ENCODE results near the gene CDH16.
A peak's percentile ranks its signal among the peaks of the same experiment; 100 is the strongest.
"Not testable (repeated sequence)": the region's sequence is repeated elsewhere in the genome, so short reads cannot be mapped to it uniquely, and the experiment has no call there.

Gene CDH16

GRCh38 chr16:66891360-66891759 lies 27.3 kb downstream of the CDH16 start:
- no peak for DNase-seq

GRCh38 chr16:66890799-66891198 lies 27.9 kb downstream of the CDH16 start:
- no peak for DNase-seq

DNA sequence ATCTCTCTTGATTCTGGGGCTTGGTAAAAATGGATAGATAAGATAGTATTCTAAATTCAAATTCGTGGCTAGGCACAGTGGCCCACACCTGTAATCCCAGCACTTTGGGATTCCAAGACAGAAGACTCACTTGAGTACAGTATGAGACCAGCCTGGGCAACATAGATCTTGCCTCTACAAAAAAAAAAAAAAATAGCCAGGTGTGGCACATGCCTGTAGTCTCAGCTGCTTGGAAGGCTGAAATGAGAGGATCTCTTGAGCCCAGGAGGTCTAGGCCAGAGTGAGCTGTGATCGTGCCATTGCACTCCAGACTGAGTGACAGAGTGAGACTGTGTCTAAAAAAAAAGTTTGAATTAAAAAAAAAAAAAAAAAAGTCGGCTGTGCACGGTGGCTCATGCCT lies 29.1 kb downstream of the CDH16 start:
- DNase-seq = no peak

- no peak for DNase-seq
Observed at GRCh38 chr16:66888647-66889615, 29.8 kb downstream of the CDH16 start.

DNA sequence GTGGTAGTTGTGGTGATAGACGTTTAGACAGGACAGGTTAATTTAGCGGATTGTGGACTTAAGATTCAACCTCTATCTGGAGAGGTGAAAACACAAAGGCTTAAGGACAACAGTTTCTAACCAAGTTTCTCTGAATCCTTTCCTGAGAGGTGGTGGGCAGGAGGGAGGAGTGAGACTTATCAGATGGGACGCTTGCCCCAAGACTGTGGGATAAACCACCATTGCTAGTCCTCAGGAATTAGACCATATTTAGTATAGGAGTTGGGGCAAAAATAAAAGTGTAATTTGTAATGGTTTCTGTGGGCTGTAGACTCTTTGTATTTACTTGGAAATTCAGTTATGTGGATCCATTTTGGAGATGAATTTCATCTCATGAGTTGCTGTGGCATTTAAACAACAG lies 31.8 kb downstream of the CDH16 start:
- DNase-seq = no peak

- no peak for DNase-seq
Observed at GRCh38 chr16:66886321-66886720, 32.4 kb downstream of the CDH16 start.

DNA sequence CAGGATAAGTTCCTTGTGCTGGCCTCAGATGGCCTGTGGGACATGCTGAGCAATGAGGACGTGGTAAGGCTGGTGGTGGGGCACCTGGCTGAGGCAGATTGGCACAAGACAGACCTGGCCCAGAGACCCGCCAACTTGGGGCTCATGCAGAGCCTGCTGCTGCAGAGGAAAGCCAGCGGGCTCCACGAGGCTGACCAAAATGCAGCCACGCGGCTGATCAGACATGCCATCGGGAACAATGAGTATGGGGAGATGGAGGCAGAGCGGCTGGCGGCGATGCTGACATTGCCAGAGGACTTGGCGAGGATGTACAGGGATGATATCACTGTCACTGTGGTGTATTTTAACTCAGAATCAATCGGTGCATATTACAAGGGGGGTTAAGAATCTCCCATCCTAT lies 33.2 kb downstream of the CDH16 start:
- no peak for DNase-seq

- DNase-seq = no peak
Observed at GRCh38 chr16:66882702-66883101, 36.0 kb downstream of the CDH16 start.

- no peak for DNase-seq
Observed at GRCh38 chr16:66881964-66882508, 36.6 kb downstream of the CDH16 start.

- DNase-seq = no peak
Observed at GRCh38 chr16:66881560-66881959, 37.1 kb downstream of the CDH16 start.

- DNase-seq = no peak
Observed at GRCh38 chr16:66881014-66881417, 37.7 kb downstream of the CDH16 start.

DNA sequence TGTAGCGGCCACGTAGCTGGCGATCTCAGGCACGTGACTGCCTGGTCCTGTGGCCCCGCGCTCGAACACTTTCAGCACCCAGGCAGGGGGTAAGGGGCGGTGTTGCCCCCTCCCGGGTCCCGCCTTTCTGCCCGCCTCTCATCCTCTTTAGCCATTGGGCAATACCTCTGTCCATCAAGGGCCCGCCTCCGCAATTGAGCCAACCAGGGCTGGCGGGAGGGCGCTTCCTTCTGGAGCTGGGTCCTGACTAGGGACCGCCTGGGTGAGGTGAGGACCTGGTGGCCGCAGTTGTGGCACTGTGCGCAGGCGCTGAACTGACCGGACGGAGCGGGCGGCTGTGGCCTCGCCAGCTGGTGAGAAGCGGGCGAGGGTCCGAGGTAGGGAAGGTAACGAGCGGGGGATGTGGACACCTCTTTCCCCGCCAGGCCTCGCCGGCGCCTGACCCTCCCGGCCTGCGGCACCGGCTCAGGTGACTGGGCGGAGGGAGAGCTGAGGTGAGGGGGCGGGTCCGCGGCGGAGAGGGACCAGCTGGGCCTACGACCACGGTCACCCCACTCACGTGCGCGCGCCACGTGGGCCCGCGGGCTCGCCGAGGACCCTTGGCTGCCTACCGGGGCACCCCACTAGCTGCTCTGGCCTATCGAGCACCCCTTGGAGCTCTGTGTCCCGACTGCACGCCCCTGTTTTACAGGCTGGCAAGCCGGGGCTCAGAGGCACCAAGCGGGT lies 38.2 kb downstream of the CDH16 start, which contains the start of gene PDP2:
PDP2 (plus strand) TSS at position 228 of the 726 bp plus-strand sequence. CDS start 3,770 bp downstream, outside the sequence.
- DNase-seq = peak; percentile 92

- DNase-seq = peak; percentile 25
Observed at GRCh38 chr16:66878067-66878466, 40.6 kb downstream of the CDH16 start.

DNA sequence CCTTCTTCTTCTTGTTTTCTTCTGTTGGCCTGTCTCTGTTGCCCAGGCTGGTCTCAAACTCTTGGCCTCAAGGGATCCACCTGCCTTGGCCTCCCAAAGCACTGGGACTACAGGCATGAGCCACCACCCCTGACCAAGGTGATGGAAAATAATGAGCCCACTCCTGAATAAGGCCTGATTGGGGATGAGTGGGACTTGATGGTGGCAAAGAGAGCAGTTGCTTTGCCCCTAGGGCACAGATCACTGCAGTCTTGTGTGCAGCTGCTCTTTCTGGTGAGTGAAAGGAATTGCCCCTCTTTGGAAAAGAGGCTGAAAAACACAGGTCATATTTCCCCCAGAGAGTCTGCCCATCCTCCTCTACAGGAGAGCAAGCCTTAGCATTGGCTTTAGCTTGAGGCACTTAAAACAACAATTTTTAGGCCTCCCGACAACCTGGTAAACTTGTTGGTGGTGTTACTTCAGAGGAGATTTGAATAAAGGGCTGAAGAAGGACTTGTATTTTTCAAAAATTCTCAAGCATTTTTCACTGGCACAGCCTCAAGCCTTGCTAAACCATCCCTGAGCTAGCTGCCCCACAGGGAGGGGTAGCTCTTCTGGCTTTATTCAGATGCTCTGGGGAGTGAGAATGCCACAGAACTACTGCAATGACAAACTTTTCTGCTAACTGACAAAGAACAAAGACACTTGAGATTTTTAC lies 44.5 kb downstream of the CDH16 start:
- DNase-seq = no peak

DNA sequence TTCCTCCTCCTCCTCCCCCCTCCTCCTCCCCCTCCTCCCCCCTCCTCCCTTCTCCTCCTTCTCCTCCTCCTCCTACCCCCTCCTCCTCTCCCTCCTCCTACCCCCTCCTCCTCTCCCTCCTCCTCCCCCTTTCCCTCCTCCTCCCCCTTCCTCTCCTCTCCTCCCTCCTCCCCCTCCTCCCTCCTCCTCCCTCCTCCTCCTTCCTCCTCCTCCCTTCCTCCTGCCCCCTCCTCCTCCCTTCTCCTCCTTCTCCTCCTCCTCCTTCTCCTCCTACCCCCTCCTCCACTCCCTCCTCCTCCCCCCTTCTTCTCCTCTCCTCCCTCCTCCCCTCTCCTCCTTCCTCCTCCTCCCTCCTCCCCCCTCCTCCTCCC lies 45.0 kb downstream of the CDH16 start:
- no peak for DNase-seq

- DNase-seq = peak; percentile 62
Observed at GRCh38 chr16:66872943-66873684, 45.6 kb downstream of the CDH16 start.

DNA sequence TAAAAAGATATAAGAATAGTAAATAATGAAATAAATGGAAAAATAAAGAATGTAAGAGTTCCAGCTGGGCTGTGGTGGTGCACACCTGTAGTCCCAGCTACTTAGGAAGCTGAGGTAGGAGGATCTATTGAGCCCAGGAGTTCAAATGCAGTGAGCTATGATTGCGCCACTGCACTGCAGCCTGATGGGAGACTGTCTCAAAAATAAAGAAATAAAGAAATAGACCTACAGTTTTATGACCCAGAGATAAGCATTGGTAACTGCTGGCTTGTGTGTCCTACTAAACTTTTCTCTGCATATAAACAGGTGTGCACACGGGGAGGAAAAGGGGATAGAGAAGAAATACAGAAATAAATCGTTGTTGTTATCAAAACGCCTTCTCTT lies 46.1 kb downstream of the CDH16 start:
- DNase-seq = no peak

- DNase-seq = no peak
Observed at GRCh38 chr16:66871840-66872239, 46.8 kb downstream of the CDH16 start.

GRCh38 chr16:66871363-66871762 lies 47.3 kb downstream of the CDH16 start:
- DNase-seq = not testable (repeated sequence)

GRCh38 chr16:66869424-66869823 lies 49.3 kb downstream of the CDH16 start:
- no peak for DNase-seq

DNA sequence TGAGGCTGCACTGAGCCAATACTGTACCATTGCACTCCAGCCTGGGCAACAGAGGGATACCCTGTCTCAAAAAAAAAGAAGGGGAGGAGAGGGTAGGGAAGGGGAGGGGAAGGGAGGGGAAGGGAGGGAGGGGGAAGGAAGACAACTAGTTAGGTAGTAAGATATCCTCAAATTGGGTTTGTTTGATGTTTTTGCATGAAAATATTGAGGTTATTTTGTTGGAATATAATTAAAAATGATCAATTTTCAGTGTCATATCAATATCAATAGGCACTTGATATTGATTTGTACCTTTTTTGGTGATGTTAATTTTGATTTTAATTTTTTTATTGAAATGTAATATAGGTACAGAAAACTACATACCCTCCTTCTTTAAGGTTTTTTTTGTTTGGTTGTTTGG lies 55.0 kb downstream of the CDH16 start:
- DNase-seq = no peak

- DNase-seq = no peak
Observed at GRCh38 chr16:66862023-66862520, 56.6 kb downstream of the CDH16 start.

All from NCI-H2171 treated with DMSO at 0.1 percent for 48 hours (cell line).